ENCODE data around the gene TRNP1.

- no peak for TF ChIP-seq CTCF (IDR thresholded peaks at IDR 0.05)
- TF ChIP-seq POLR2A (IDR thresholded peaks at IDR 0.05): no peak
Observed at GRCh38 chr1:27025718-27026117, 32.2 kb downstream of the TRNP1 start.

Measured in Peyer's patch (tissue), 4 donors.